H9 (cell line): ENCODE results near the gene TRIB2. TPM values are rescaled to one million over a fixed set of nuclear protein-coding genes. Genes with fewer than 3 reads are reported as not detected.

Experiments
- DNase-seq: peaks from one replicate; pipeline ENCODE4 v3.0.0-alpha.2; 2017
- H2AFZ ChIP-seq: one replicate; pipeline ENCODE4 v1.6.1; 2013; ENCODE audit warnings: mild to moderate bottlenecking, low read length, control low read depth, moderate library complexity
- H2AK5ac ChIP-seq: 2 replicates; pipeline ENCODE4 v1.6.1; 2013; ENCODE audit warnings: low read length, control low read depth, mixed read lengths; ENCODE audit not compliant: insufficient read length
- H2BK120ac ChIP-seq: one replicate; pipeline ENCODE4 v1.6.1; 2013; ENCODE audit warnings: low read depth, mild to moderate bottlenecking, low read length, control low read depth, inconsistent platforms; ENCODE audit not compliant: poor library complexity, severe bottlenecking
- H2BK12ac ChIP-seq: 2 replicates; pipeline ENCODE4 v1.6.1; 2013; ENCODE audit warnings: low read length, control low read depth, mixed read lengths, low read depth; ENCODE audit not compliant: insufficient read length
- H2BK15ac ChIP-seq: 2 replicates; pipeline ENCODE4 v1.6.1; 2013; ENCODE audit warnings: low read depth, low read length, control low read depth
- H2BK20ac ChIP-seq: one replicate; pipeline ENCODE4 v1.6.1; 2013; ENCODE audit warnings: low read depth, mild to moderate bottlenecking, low read length, control low read depth, inconsistent platforms; ENCODE audit not compliant: poor library complexity, severe bottlenecking
- H2BK5ac ChIP-seq: 2 replicates; pipeline ENCODE4 v1.6.1; 2013; ENCODE audit warnings: low read length, control low read depth, mixed read lengths; ENCODE audit not compliant: insufficient read length
- H3K14ac ChIP-seq: 2 replicates; pipeline ENCODE4 v1.6.1; 2013; ENCODE audit warnings: low read length, control low read depth; ENCODE audit not compliant: insufficient read depth
- H3K18ac ChIP-seq: 2 replicates; pipeline ENCODE4 v1.6.1; 2013; ENCODE audit warnings: low read depth, mild to moderate bottlenecking, mixed read lengths, low read length, control low read depth; ENCODE audit not compliant: insufficient read length
- H3K23ac ChIP-seq: 2 replicates; pipeline ENCODE4 v1.6.1; 2013; ENCODE audit warnings: low read length, control low read depth, mixed read lengths, low read depth; ENCODE audit not compliant: insufficient read length
- H3K23me2 ChIP-seq: 2 replicates; pipeline ENCODE4 v1.6.1; 2013; ENCODE audit warnings: low read depth, mild to moderate bottlenecking, mixed read lengths, low read length, control low read depth; ENCODE audit not compliant: insufficient read length, poor library complexity, severe bottlenecking
- H3K27ac ChIP-seq: 2 replicates; pipeline ENCODE4 v1.5.1; 2013; ENCODE audit warnings: low read length, control low read depth, mixed read lengths, low read depth; ENCODE audit not compliant: insufficient read length
- H3K27me3 ChIP-seq: 2 replicates; pipeline ENCODE4 v1.6.1; 2013; ENCODE audit warnings: low read length, control low read depth, inconsistent platforms; ENCODE audit not compliant: insufficient read depth
- H3K4ac ChIP-seq: 2 replicates; pipeline ENCODE4 v1.6.1; 2013; ENCODE audit warnings: low read depth, mild to moderate bottlenecking, control low read depth, inconsistent platforms, low read length, moderate library complexity
- H3K4me1 ChIP-seq: 2 replicates; pipeline ENCODE4 v1.6.1; 2013; ENCODE audit warnings: low read length, control low read depth, inconsistent platforms; ENCODE audit not compliant: insufficient read depth
- H3K4me2 ChIP-seq: 2 replicates; pipeline ENCODE4 v1.6.1; 2013; ENCODE audit warnings: low read length, control low read depth, mixed read lengths; ENCODE audit not compliant: insufficient read length, insufficient read depth
- H3K56ac ChIP-seq: 2 replicates; pipeline ENCODE4 v1.6.1; 2013; ENCODE audit warnings: low read depth, mild to moderate bottlenecking, mixed read lengths, low read length, control low read depth; ENCODE audit not compliant: insufficient read length
- H3K79me1 ChIP-seq: 2 replicates; pipeline ENCODE4 v1.6.1; 2013; ENCODE audit warnings: low read depth, mild to moderate bottlenecking, moderate library complexity, low read length, control low read depth, inconsistent platforms; ENCODE audit not compliant: insufficient read depth, poor library complexity, severe bottlenecking
- H3K79me2 ChIP-seq: 2 replicates; pipeline ENCODE4 v1.6.1; 2013; ENCODE audit warnings: low read length, control low read depth, inconsistent platforms; ENCODE audit not compliant: insufficient read depth
- H3K9ac ChIP-seq: 2 replicates; pipeline ENCODE4 v1.6.1; 2013; ENCODE audit warnings: low read length, control low read depth, mixed read lengths; ENCODE audit not compliant: insufficient read length; ENCODE audit errors: extremely low read depth
- H3K9me3 ChIP-seq: one replicate; pipeline ENCODE4 v1.6.1; 2013; ENCODE audit warnings: low read depth, low read length, inconsistent platforms; ENCODE audit not compliant: control insufficient read depth
- H3T11ph ChIP-seq: one replicate; pipeline ENCODE4 v1.6.1; 2013; ENCODE audit warnings: mild to moderate bottlenecking, low read length, control low read depth, inconsistent platforms
- H4K20me1 ChIP-seq: one replicate; pipeline ENCODE4 v1.6.1; 2013; ENCODE audit not compliant: control insufficient read depth, insufficient read length, insufficient read depth
- H4K5ac ChIP-seq: 2 replicates; pipeline ENCODE4 v1.6.1; 2013; ENCODE audit warnings: low read depth, mild to moderate bottlenecking, mixed read lengths, low read length, control low read depth; ENCODE audit not compliant: insufficient read length
- H4K8ac ChIP-seq: replicated peaks from 2 replicates; pipeline ENCODE4 v1.6.1; 2013; ENCODE audit warnings: low read length, control low read depth, mixed read lengths, low read depth; ENCODE audit not compliant: insufficient read length
- H4K91ac ChIP-seq: 2 replicates; pipeline ENCODE4 v1.6.1; 2013; ENCODE audit warnings: low read depth, mild to moderate bottlenecking, moderate library complexity, mixed read lengths, low read length, control low read depth; ENCODE audit not compliant: insufficient read length
- H3K27ac Mint-ChIP-seq, 3 experiments: 2 replicates in 2 of 3; 3 replicates in 1 of 3; pipeline ENCODE4 v1.8.0; 2020 to 2021; ENCODE audit warnings: mixed read lengths in 3 of 3, mild to moderate bottlenecking in 1 of 3, moderate library complexity in 1 of 3
- H3K27me3 Mint-ChIP-seq: 2 replicates; pipeline ENCODE4 v1.8.0; 2021; ENCODE audit warnings: low read depth, mild to moderate bottlenecking, moderate library complexity, mixed read lengths
- H3K36me3 Mint-ChIP-seq, 3 experiments: 2 replicates in 2 of 3; 3 replicates in 1 of 3; pipeline ENCODE4 v1.8.0; 2020 to 2021; ENCODE audit warnings: low read depth in 3 of 3, mixed read lengths in 3 of 3; ENCODE audit not compliant: insufficient read depth in 1 of 3
- H3K4me1 Mint-ChIP-seq, 2 experiments: 2 replicates each; pipeline ENCODE4 v1.8.0; 2020; ENCODE audit warnings: mixed read lengths in 2 of 2
- H3K4me3 Mint-ChIP-seq, 2 experiments: 2 replicates in 1 of 2; 3 replicates in 1 of 2; pipeline ENCODE4 v1.8.0; 2020 to 2021; ENCODE audit warnings: mild to moderate bottlenecking in 2 of 2, mixed read lengths in 2 of 2, moderate library complexity in 1 of 2
- H3K9me3 Mint-ChIP-seq, 2 experiments: 2 replicates in 1 of 2; 3 replicates in 1 of 2; pipeline ENCODE4 v1.8.0; 2020; ENCODE audit warnings: mild to moderate bottlenecking in 2 of 2, mixed read lengths in 2 of 2, moderate library complexity in 1 of 2
- WGBS: extraction: QIAGEN DNeasy Blood & Tissue Kit; methylation state at CpG from one replicate; pipeline ENCODE4 v1.1.7; 2013; ENCODE audit warnings: missing lambda C conversion rate, low lambda C conversion rate, mixed read lengths; ENCODE audit not compliant: insufficient read length; ENCODE audit errors: extremely low coverage; 5-methylcytosine and 5-hydroxymethylcytosine counted together
- total RNA-seq: library from RNA; stranded (reverse); gene quantifications from 2 replicates; pipeline ENCODE4 v1.2.1, GENCODE V29; 2021
- TF ChIP-seq, protein P1 (sequence below): fragments of 200-600 bp; sonication (generic); conservative IDR thresholded peaks from 3 replicates; pipeline ENCODE4 v1.8.0; 2021; ENCODE audit warnings: antibody characterized with exemption, mild to moderate bottlenecking

The TRIB2 gene
- total RNA-seq, 1 experiment from 2014 or later, result 41.9 TPM

DNA sequence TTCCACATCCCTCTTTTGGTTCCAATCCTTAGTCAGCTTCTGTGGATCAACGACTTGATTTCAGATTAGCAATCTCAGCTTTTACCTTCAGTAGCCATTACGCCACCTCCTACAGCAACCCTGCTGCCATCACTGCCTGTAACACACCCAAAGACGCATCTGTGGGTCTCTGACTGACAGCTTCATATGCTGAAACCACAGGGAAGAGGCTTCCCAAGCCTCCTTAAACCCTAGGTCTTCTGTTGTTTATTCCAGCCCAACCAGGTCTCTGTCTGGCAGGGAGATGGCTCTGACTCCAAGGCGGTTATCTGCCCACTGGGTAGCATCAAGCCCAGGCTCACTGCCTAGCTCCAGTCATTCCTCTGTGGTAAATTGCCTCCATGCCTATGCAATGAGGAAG is 28.6 kb upstream of the TRIB2 start:
- no peak overlapping the region for H2BK20ac ChIP-seq

More for the DNA sequence above, 28.6 kb upstream of the TRIB2 start:
- H2BK5ac ChIP-seq, result no peak overlapping the region
- H3K79me2 ChIP-seq, result no peaks in the 10 kb centered on the region
- no peak overlapping the region for H2BK120ac ChIP-seq
- H3K18ac ChIP-seq, result no peak overlapping the region
- no peaks in the 10 kb centered on the region for H3K79me1 ChIP-seq
- H2AFZ ChIP-seq, result no peak overlapping the region
- H4K5ac ChIP-seq, result no peak overlapping the region
- no peaks in the 10 kb centered on the region for H3K27me3 ChIP-seq
- H3K4ac ChIP-seq, result no peak overlapping the region
- DNase-seq, result no peak
- TF ChIP-seq, protein P1, sequence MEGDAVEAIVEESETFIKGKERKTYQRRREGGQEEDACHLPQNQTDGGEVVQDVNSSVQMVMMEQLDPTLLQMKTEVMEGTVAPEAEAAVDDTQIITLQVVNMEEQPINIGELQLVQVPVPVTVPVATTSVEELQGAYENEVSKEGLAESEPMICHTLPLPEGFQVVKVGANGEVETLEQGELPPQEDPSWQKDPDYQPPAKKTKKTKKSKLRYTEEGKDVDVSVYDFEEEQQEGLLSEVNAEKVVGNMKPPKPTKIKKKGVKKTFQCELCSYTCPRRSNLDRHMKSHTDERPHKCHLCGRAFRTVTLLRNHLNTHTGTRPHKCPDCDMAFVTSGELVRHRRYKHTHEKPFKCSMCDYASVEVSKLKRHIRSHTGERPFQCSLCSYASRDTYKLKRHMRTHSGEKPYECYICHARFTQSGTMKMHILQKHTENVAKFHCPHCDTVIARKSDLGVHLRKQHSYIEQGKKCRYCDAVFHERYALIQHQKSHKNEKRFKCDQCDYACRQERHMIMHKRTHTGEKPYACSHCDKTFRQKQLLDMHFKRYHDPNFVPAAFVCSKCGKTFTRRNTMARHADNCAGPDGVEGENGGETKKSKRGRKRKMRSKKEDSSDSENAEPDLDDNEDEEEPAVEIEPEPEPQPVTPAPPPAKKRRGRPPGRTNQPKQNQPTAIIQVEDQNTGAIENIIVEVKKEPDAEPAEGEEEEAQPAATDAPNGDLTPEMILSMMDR, result no peak
- H3K4me3 Mint-ChIP-seq, result no peak overlapping the region
- no peak overlapping the region for H3T11ph ChIP-seq
- H3K27ac ChIP-seq, result no peak overlapping the region
- no peak overlapping the region for H2BK15ac ChIP-seq
- H3K23me2 ChIP-seq, result no peaks in the 10 kb centered on the region
- peaks cover 12% of the 10 kb centered on the region; the same call in 1 of the 2 replicates for H3K4me1 ChIP-seq
- no peak overlapping the region for H4K91ac ChIP-seq
- H3K56ac ChIP-seq, result no peak overlapping the region
- H3K9me3 ChIP-seq, result no peaks in the 10 kb centered on the region
- no peaks in the 10 kb centered on the region; the same call in 1 of the 2 replicates for H3K27me3 Mint-ChIP-seq
- H3K9me3 Mint-ChIP-seq, result peaks cover 26 to 30% of the 10 kb centered on the region in 2 experiments
- H4K8ac ChIP-seq, result no peak overlapping the region
- H3K4me1 Mint-ChIP-seq, result peaks cover 25 to 26% of the 10 kb centered on the region in 2 experiments
- no peak overlapping the region for H3K14ac ChIP-seq
- H3K9ac ChIP-seq, result no peak overlapping the region
- no peak overlapping the region for H2BK12ac ChIP-seq
- H2AK5ac ChIP-seq, result no peak overlapping the region
- no peak overlapping the region for H3K27ac Mint-ChIP-seq
- no CpG with 5 or more reads among the region's 4 CpGs for WGBS
- peaks cover 11 to 30% (median 19%) of the 10 kb centered on the region in 3 experiments for H3K36me3 Mint-ChIP-seq
- no peak overlapping the region for H3K4me2 ChIP-seq
- H4K20me1 ChIP-seq, result no peaks in the 10 kb centered on the region
- H3K23ac ChIP-seq, result no peak overlapping the region
